ENCODE data around the gene ASS1.

- TF ChIP-seq POLR2A (IDR thresholded peaks at IDR 0.05): no peak
- TF ChIP-seq CTCF (IDR thresholded peaks at IDR 0.05): no peak
These were observed 21.9 kb downstream of the ASS1 start for GRCh38 chr9:130466537-130467217.

Measured in testis (tissue), 2 donors.